NOMO-1 (cell line): Measurements from ENCODE around the gene SMTN.
"Not testable (repeated sequence)": the region's sequence is repeated elsewhere in the genome, so short reads cannot be mapped to it uniquely, and the experiment has no call there.

Experiments used
- DNase-seq, 2 experiments: peaks; one replicate each; lab custom pipeline; 2025; ENCODE audit not compliant: unreplicated experiment in 2 of 2; lab: John Stamatoyannopoulos, UW

SMTN gene

DNA sequence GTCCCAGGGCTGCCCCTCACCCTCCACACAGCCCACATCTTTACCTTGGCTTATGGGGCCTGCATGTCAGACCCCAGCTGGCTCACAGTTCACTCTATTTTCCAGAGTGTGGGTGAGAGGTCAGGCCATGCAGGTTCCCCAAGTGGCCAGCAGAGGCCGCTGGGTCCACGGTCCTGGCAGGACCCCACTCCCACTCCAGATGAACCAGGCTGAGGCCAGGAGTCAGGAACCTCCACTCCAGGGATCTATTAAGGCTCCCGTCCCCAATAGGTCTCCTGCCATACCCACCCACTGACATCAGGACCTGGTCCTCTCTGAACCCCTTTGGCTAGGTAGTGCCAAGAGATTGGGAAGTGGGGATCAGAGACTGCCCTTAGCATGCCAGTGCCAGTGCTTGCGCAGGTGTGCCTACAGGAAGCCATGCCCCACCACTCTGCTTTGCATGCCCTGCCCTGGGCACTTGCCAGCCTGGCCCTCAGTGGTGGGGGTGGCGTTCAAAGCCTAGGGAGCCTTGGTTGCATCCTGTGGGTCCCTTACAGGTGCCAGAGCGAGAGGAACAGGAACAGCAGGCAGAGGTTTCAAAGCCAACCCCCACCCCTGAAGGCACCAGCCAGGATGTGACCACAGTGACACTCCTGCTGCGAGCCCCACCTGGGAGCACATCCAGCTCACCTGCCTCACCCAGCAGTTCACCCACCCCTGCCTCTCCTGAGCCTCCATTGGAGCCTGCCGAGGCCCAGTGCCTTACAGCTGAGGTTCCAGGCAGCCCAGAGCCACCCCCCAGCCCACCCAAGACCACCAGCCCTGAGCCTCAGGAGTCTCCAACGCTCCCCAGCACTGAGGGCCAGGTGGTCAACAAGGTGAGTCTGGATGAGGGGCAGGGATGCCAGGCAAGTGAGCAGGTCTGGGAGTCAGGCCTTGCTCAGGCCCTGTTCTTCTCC lies 8.3 kb downstream of the SMTN start:
- no peak for DNase-seq

DNA sequence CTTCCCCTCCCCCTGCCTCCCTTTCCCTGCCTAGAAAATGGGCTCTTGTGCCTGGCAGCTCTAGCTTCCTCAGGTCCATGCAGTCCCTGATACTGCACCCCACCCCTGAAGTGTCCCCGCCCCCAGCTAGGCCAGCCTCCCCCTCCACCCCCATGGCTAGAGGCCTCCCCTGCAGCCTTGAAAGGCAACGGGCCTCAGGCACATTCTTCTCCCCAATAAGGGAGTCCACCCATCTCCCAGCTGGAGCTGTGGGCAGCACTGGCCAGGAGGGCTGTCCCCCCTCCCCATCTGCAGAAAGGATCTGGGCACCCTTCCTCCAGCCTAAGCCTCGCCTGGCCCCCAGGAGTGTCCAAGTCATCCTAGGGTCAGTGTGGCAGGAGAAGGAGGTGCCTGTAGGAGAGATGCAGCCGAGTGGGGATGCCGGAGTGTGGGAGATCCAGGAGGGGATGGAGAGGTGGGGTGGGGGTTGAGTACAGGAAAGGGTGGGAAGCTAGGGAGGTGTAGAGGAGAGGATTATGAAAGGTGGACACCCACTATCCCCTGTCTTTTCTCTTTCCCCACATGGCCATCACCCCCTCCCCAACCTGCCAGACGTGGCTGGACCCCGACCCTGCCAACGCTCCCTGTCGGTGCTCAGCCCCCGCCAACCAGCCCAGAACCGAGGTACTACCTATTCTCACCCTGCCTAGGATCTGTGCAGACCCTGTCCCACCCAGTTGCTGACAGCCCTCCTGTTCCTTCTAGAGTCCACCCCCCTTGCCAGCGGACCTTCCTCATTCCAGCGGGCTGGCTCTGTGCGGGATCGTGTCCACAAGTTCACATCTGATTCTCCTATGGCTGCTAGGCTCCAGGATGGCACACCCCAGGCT lies 9.3 kb downstream of the SMTN start:
- no peak for DNase-seq

DNA sequence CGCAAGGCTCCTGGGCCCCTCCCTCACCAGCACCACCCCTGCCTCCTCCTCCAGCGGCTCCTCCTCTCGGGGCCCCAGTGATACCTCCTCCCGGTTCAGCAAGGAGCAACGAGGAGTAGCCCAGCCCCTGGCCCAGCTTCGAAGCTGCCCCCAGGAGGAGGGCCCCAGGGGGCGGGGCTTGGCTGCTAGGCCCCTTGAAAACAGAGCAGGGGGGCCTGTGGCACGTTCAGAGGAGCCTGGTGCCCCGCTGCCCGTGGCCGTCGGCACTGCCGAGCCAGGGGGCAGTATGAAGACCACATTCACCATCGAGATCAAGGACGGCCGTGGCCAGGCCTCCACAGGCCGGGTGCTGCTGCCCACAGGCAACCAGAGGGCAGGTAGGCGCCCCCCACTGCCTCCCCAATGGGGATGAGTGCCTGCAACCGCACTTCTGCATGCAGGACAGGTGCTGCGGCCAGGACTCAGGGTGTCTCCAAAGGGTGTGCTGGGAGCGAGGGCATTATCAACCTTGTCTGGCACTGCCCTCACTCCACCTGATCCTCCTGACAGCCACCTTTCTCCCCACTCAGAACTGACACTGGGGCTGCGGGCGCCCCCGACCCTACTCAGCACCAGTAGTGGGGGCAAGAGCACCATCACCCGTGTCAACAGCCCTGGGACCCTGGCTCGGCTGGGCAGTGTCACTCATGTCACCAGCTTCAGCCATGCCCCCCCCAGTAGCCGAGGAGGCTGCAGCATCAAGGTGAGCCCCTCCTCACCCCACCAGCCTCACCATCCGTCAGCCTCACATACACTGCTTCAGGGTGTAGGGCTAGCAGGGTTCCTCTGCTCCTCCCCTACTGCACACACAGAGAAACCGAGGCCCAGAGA lies 10.2 kb downstream of the SMTN start:
- DNase-seq, result no peak

DNA sequence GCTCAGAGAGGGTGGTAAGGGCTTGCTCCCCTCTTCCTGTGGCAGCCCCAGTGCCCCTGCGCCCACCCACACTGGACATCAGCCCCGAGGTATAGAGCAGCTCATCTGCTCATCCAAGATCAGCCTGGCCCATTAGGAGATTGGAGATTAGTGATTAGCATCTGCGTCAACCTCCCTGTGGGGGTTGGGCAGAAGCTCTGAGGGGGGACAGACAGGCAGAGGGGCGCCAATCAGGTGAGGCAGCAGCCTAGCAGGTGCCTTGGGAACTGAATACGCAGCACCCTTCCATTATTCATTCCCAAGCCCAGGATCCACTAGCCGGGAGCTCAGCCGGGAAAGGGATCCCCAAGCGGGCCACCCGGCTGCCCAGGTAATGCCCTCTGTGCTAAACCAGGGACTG lies 11.0 kb downstream of the SMTN start:
- no peak for DNase-seq

DNA sequence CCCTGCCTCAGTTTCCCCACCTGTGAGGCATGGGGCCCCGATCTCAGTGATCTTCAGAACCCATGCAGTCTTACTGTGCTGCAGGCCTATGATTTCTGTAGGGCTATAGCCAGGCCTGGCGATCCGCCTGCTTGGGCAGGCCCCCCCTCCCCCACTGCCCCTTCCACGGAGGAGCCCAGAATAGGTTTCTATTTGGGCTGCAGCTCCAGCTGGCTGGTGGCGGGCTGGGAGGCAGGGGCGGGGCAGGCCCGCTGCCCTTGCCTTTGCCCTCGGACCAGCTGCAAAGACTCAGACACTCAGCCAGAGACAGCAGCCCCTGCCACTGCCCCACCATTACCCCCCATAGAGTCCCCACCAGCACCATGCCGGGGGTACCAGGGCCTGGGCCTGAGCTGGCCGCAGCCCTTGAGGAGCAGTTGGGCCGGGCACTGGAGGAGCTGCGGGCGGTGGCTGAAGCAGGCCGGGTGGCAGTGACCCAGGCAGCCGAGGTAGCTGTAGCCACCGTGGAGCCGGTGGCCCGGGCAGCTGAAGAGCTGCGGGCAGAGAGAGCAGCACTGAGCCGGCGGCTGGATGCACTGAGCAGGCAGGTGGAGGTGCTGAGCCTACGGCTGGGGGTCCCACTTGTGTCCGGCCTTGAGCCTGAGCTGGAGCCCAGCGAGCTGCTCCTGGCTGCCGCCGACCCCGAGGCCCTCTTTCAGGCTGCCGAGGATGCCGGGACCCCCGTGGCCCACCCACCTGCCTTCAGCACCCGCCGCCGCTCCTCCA lies 12.2 kb downstream of the SMTN start:
- DNase-seq, result no peak

DNA sequence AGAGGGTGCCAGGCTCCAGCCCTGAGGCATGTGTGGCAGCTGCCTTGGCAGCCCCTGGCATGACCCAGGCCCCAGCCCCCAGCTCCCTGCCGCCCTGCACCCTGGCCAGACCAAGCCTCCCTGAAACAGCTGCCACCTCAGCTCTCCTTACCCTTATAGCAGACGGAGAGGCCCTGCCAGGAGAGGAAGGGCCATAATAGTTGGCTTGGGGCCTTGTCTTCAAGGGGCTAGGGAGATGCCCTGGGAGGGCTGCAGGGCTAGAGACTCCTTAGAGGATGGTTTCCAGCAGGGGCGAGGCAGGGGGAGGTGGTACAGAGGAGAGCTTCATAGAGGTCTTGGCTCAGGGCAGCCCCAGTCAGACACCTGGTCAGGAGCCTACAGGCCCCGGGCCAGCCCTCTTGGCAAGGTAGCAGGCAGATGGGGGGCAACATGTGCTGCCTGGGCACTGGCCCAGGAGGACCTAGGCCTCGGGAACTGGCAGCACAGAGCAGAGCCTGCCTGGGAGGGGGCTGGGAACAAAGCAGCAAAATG lies 13.0 kb downstream of the SMTN start:
- no peak for DNase-seq

DNA sequence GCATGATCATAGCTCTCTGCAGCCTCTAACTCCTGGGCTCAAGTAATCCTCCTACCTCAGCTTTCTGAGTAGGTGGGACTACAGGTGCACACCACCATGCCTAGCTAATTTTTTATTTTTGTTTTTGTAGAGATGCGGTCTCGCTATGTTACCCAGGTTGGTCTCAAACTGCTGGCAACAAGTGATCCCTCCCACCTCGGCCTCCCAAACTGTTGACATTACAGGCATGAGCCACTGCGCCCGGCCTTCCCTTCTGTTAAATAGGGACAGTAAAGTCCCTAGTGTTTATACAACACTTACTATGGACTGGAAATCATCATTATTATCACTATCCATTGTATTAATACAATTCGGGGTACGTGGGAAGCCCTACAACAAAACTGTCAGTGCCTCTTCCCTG lies 13.6 kb downstream of the SMTN start:
- no peak for DNase-seq

DNA sequence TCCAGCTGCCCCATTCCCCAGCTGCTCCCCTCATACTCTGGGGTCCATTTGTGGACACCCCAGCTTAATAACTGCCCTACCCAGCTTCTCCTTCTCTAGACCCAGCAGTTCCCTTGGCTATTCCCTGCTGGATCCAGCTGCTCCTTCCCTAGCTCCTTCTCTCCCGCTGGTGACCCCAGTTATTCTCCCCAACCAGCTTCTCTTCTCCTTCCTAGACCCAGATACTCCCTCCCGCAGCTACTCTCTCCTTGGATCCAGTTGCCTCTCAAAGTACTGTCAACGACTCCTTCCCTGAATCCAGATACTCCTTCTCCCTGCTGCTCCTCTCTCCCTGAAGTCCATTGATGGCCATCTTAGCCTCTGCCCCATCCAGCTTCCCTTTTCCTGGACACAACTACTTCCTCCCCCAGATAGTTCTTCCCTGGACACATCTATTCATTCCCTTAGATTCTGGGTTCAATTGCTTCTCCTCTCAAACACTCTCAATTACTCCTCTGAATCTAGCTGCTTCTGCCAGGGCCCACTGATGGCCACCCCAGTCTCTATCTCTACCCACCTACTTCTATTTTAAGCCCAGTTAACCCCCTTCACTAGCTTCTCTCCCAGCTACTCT lies 14.6 kb downstream of the SMTN start:
- DNase-seq, result no peak

DNA sequence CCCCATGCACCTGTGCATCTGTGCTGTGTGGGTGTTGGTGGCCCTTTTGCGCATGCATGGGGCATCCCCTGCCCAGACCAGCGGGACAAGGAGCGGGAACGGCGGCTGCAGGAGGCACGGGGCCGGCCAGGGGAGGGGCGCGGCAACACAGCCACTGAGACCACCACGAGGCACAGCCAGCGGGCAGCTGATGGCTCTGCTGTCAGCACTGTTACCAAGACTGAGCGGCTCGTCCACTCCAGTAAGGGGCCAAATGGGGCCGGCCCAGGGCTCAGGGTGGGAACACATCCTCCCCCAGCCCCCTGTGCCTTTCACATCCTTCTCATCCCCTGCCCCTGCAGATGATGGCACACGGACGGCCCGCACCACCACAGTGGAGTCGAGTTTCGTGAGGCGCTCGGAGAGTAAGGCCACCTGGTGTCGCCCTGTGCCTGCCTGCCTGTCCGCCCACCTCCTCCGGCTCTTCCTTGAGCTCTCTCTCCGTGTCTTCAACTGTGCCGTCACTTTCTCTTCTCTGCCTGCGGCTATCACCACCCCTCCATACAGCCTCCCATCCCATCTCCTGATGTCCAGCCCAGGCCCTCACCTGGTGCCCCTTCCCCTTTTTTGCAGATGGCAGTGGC lies 15.7 kb downstream of the SMTN start:
- no peak for DNase-seq

DNA sequence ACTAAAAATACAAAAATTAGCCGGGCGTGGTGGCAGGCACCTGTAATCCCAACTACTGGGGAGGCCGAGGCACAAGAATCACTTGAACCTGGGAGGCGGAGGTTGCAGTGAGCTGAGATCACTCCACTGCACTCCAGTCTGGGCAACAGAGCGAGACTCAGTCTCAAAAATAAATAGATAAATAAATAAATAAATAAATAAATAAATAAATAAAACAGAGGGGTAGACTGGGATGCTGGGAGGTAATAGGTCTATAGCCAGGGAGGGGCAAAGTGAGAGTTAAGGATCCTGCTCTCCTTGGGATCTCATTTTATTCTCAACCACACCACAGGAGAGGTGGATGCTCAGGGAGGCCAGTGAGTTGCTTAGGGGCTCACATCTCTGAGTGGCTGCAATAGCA lies 16.4 kb downstream of the SMTN start:
- DNase-seq, result not testable (repeated sequence)

DNA sequence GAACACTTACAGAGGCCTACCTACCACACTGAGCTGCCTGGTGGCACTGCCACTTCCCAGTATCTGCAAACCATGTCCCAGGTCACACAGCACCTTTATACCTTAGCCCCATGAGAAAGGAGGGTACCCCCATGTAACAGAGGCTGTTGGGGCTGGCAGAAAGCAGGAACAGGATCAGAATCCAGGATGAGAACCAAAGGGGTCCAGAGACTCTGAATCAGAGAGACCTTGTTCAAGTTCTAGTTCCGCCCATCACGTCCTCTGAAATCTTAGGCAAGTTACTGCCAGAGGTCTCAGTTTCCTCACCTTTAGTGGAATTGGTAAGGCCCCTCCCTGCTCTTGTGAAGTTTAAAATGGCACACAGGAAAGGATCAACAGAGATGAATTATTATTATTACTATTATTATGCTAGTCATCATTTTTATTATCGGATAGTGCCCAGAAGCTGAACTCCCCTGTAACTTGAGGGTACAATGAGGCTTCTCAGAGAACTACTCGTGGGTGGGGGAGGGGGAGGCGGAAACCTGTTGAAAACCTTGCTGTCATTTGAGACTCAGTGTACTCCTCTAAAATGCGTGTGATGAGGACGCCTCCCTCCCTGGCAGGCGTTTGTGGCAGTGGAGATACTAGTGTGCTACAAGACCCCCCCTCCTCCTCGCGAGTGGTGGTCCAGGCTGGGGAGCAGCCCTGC lies 17.0 kb downstream of the SMTN start:
- DNase-seq, result no peak

DNA sequence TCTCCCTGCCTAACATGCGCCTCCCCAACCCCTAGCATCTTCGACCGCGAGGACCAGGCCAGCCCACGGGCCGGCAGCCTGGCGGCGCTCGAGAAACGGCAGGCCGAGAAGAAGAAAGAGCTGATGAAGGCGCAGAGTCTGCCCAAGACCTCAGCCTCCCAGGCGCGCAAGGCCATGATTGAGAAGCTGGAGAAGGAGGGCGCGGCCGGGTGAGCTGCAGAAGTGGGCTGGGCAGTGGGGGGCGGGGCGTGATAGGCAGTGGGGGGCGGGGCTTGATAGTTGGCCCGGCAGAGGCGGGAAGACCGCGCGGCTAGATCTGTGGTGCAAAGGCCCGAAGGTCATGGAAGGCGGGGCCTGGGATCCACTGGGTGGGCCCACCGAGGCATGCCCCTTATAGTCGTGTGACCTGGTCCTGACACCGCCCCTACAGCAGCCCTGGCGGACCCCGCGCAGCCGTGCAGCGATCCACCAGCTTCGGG lies 17.6 kb downstream of the SMTN start:
- DNase-seq, result no peak

DNA sequence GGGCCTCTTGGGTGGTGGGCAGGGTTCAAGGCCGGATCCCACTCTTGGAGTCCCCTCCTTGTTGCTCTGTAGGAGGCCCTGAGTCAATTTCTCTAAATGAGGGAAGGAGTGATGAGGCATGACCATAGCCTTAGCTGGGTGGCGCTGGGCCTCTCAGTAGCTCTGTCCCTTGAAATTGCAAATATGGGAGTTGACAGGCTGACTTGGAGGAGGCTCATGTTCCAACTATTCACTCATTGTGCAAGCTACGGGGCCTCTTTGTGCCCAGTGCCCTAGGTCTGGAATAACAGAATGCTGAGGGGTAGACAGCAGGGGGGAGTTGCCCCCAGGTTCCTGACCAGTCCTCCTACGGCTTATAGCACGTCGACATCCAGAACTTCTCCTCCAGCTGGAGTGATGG lies 18.3 kb downstream of the SMTN start:
- no peak for DNase-seq

DNA sequence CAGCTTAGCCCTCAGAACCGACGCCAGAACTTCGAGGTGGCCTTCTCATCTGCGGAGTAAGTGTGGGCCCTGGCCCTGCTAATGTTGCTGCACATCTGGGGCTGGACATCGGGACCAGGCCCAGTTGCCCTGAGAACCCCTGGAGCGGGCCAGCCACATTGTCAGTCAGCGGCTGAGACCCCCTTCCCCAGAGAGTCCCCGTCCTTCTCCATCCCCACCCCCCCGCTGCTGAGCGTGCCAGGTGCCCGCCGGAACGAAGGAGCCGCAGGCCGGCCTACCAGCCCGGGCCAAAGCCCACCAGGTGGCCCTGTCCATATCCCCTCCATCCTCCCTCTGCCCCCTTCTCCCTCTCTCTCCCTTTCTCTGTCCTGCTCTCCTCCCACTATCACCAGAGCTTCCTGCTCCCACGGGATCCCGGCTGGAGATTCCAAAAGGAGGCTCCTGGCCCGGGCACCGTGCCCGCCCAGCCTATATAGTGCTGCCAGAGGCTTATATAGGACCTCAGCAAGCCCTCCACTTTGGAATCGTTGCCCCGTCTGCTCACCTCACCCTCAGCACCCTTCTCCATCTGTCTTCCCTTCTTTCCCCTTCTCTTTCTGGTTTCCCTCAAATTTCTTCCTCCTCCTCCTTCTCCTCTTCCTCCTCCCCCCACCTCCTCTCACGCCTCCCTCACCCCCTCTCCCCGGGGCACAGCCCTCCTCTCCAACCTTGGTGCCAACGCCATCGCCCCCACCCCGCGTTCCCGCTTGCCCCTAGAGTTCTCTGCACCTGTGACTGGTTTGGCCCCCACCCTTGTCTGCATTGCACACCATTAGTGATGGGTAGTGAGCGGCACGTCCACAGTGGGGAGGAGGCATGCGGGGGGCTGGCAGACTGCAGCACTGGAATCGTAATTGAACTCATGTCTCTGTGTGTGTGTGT lies 19.0 kb downstream of the SMTN start:
- no peak for DNase-seq

DNA sequence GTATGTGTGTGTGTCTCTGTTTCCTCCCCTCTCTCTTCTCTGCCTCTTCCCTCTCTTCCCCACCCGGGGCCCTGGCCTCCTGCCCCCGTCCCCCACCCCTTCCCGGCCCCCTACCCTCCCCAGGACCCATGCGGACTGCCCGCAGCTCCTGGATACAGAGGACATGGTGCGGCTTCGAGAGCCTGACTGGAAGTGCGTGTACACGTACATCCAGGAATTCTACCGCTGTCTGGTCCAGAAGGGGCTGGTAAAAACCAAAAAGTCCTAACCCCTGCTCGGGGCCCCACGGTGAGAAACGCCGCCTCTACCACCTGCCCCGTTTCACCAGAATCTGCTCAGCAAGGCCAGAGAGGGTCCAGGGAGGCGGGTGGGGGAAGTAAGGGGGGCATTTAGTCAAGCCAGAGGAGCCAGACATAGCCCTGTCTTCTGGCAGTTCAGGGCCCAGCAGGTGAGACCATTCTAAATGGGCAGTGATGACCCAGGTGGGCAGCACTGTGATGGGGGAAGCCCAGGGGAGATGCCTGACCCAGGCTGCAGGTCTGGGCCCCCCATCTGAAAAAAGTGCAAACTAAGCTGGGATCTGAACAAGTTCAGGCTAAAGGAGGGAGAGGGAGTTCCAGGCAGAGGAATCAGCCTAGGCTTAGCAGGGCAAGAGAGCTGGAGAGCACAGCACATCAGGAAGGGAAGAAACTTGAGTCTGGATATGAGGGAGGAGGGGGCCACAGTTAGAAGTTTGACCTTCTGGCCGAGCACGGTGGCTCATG lies 19.8 kb downstream of the SMTN start:
- no peak for DNase-seq

DNA sequence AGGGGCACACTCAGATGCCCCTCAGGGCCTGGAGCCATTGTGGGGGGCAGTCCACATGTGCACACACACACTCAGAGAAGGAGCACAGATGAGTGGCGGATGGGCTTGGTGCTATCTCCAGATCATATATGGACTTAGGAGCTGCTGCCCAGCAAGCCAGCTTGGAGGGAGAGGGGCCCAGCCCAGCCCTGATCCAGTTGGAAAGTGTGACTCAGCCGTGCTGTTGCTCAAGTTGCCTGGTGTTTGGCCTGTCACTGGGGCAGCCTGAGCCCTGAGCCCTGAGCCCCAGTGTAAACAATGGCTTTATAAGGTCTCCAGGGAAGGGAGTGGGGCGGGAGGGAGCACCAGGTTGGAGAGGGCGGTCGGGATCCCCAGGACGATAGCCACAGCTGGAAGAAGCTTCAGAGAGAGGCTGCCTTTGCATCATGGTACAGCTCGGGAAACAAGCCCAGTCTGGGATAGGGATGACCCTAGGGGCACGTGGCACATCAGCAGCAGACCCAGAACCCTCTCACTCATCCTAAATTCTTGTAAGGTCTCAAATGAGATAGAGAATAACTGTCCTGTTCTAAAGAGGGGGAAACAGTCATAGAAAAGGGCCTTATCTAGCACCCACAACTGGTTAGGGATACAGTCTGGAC lies 21.4 kb downstream of the SMTN start:
- no peak for DNase-seq
